ENCODE measurements around the gene UAP1.

Gene UAP1

DNA sequence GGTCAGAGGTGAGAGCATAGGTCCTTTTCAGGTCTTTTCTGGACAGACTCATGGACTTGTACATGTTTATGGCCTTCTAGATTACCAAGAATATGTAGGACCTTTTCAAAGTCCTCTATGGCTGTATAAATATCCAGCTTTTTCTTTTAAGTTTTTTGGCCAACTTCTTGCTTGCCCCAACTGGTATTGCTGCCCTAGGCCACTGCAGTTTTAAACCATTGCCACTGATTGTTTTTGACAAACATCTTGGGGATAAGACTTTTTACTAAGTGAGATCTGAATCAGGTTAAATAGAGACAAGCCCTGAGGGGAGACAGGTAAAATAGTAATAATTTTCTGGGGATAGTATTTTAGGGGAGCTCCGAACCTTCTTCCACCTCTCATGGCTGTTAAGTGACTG is 56.0 kb downstream of the UAP1 start:
- DNase-seq (ENCODE audit: low spot score) = no peak

DNA sequence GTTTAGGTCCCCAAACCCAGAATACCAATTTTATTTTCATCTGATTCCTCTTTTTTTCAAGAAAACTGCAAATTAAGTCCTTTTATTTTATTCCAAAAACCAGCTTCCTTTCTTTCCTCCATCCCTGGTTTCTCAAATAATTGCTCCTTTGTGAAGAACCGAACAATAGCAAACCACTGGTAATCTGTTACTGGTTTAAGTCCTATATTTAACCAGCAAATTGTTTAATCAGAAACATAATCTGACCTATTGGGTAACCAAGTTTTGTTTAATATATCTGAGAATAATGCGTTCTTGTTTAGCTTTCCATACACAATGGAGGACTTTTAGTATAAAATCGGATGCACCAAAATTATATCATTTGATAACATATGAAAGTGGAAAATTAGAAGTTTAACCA is 57.6 kb downstream of the UAP1 start:
- no peak for DNase-seq (ENCODE audit: low spot score)

DNA sequence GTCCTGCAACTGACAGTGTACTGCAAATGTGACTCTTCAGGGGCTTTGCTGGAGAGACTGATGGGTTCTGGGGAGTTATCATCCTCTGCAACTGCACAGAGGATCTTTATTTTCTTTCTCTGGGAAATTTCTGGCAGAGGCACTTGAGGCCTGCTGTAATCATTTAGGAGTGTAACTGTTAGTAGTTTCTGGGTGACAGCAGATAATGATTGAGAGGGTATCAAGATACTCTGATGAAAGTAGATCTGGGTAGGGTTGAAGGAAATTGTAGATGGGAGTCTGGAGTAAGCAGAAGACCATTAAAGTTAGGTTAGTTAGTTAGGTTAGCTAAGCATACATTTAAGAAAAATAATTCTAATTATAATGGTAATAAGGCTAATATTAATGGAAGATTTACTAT is 59.7 kb downstream of the UAP1 start:
- DNase-seq (ENCODE audit: low spot score) = no peak

DNA sequence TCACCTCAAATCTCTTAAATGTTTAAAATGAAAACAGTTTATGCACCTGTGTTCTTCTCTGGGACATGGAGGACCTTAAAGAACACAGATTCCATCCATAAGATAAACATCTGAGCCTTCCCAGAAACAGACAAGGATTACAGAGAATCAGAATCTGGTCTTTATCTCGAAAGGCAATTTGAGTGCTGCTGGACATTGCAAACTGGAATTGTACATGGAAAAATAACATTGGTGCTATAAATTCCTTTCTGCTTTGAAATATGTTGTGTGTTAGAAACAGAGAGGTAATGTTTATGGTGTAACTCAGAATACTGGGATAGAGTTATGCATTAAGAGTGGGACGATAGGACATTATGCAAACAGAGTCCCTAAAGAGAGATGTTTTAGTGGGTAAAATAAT is 64.2 kb downstream of the UAP1 start:
- DNase-seq (ENCODE audit: low spot score) = no peak

- no peak for DNase-seq (ENCODE audit: low spot score)
Observed at GRCh38 chr1:162626094-162626493, 64.6 kb downstream of the UAP1 start.

GRCh38 chr1:162626761-162627160 is 65.2 kb downstream of the UAP1 start:
- no peak for DNase-seq (ENCODE audit: low spot score)

DNA sequence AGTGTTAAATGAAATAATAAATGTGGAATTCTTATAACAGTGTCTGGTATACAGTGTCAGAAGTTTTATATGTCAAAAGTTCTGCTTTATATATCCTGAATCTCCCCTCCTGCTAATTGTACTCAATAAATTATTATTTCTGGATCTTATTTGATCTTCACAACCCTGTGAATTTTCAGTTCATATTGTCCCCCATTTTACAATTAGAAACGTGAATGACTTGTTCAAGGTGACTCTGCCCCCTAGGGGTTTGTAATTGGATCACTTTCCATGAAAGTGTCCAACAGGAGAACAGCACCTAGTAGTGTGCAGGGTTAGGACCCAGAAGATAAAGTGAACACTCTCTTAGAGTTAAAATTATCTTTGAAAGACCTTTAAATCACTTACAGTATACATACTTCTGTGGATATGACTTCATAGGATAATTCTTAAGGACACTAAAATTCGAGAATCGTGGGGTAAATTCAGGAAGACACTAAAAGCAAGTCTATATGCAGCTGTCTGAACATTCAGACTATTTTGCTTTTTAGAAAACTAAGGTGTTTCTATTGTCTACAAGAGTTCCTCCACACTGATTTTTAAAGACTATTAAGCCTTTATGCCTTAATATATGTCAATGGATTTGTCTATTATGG is 66.3 kb downstream of the UAP1 start:
- DNase-seq (ENCODE audit: low spot score) = no peak

DNA sequence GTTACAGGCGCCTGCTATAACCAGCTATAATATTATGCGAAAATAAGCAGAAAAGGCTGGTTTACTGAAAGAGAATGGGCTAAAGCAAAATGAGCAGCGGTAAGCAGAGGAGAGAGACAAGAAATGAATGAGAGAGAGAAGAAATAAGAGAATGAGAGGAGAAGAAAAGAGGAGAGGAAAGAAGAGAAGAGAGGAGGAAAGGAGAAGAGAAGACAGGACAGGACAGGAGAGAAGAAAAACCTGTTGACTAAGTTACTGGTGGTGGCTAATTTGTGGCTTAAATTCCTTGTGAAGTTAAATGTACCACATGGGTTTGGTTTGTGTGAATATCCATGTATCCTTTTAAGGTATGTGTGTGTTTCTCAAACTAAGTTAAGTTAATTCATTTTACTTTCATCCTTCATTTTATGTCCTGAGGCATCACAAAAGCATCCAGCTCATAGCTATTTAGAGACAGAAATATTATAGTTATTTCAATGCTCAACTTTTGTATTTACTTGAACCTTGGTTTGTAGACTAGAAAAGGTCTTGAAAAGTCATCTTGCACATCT is 67.6 kb downstream of the UAP1 start:
- no peak for DNase-seq (ENCODE audit: low spot score)

GRCh38 chr1:162629651-162630050 is 68.1 kb downstream of the UAP1 start:
- DNase-seq (ENCODE audit: low spot score) = no peak

DNA sequence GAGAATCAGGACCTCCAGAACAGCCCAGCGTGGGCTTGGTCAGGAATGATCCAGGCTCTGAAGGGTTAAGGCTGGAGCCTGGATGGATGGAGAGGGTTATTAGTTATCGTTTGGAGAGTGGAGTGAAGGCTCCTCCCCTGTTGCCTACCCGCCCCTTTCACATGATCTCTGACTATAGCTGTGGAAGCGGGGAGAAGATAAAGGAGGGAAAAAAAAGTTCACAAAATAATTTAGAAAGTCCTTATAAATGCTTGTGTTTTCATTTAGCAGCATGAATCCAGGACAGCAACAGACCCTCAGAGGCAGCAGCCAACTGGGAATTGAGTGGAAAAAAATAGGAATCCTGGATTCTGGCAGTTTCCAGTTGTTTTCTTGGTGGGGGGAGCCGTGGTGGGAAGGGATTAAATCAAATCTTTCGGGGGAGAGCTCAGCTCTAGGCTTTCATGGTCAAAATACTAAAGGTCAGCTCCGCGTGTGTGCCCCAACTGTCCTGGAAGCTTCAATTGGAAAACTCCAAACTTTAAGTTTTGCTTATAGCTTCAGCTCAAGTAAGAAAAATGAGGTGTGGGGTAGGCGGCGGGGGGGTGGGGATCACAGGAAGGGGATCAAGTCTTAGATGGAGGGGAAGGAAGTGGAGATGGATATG is 70.1 kb downstream of the UAP1 start:
- peak; percentile 44 for DNase-seq (ENCODE audit: low spot score)

- DNase-seq (ENCODE audit: low spot score) = peak; percentile 68
Observed at GRCh38 chr1:162632217-162632666, 70.7 kb downstream of the UAP1 start, which contains the start of gene DDR2. Gene DDR2, plus strand, starts transcription at chr1:162632464. Its CDS starts 86,600 bp downstream, at chr1:162719064.

DNA sequence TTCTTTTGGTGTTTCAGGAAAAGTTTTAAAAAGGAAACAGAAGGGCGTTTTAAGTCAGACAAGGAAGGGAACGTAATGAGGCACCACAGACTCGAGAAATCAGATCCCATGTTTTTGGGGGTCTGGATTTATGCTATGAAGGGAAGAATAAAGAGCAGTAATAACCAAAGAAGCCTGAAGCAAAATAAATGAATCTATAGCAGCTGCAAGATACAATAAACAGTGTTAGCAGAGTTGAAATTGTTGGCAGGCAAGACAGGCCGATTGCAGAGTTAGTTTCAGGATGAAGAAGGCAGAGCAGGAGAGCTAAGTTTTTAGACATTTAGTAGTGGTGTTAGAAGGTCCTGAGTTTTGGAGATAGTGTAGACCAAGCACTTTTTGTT is 71.2 kb downstream of the UAP1 start:
- no peak for DNase-seq (ENCODE audit: low spot score)

GRCh38 chr1:162633081-162633762 is 71.7 kb downstream of the UAP1 start:
- DNase-seq (ENCODE audit: low spot score) = no peak

GRCh38 chr1:162635418-162635817 is 73.9 kb downstream of the UAP1 start:
- DNase-seq (ENCODE audit: low spot score) = no peak

DNA sequence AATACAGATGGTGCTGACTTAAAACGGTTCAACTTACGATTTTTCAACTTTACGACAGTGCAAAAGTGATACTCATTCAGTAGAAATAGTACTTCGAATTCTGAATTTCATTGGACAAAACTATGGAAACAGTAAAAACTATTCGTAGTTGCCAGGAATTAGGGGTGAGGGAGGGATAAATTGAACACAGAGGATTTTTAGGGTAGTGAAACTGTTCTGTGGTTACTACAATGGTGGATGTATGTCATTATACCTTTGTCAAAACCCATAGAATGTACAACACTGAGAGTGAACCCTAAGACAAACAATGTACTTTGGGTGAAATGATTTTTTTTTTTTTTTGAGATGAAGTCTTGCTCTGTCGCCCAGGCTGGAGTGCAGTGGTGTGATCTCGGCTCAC is 78.2 kb downstream of the UAP1 start:
- DNase-seq (ENCODE audit: low spot score) = no peak

- DNase-seq (ENCODE audit: low spot score) = no peak
Observed at GRCh38 chr1:162641114-162641513, 79.6 kb downstream of the UAP1 start.

DNA sequence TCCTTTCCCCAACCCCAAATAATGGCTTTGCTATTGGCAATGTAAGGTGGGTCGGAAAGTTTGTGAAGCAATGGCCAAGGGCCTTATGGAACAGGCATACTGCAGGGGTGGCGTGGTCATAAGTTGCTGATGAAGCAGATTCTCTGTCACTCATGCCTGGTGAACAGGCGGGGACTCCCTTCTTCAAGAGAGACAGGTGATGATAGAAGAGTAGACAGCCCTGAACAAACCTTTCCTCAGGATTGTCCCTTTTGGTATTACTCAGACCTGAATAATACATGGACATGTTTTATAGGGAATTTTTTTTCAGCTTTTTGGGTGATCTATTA is 83.4 kb downstream of the UAP1 start:
- no peak for DNase-seq (ENCODE audit: low spot score)

- no peak for DNase-seq (ENCODE audit: low spot score)
Observed at GRCh38 chr1:162645666-162646065, 84.1 kb downstream of the UAP1 start.

GRCh38 chr1:162649583-162649982 is 88.1 kb downstream of the UAP1 start:
- DNase-seq (ENCODE audit: low spot score) = no peak

Data from AG08396 (cell line).